Epithelial cell of proximal tubule (primary cell): ENCODE results near the gene MEF2C. TPM values are rescaled to one million over a fixed set of nuclear protein-coding genes. Genes with fewer than 3 reads are reported as not detected.
"Not testable (repeated sequence)": the region's sequence is repeated elsewhere in the genome, so short reads cannot be mapped to it uniquely, and the experiment has no call there.

ENCODE experiments used
- DNase-seq: peaks from one replicate; pipeline ENCODE4 v3.0.0-alpha.2; 2011; ENCODE audit warnings: low read depth
- H3K4me3 ChIP-seq: 2 replicates; pipeline ENCODE4 v1.5.1; 2011; ENCODE audit warnings: low read depth, mild to moderate bottlenecking, low read length
- CTCF ChIP-seq: conservative IDR thresholded peaks from 2 replicates; pipeline ENCODE4 v1.5.1; 2012; ENCODE audit warnings: low read depth, mild to moderate bottlenecking, low read length
- total RNA-seq: library from RNA; depleted of rRNA; stranded (reverse); fragments of >200 nt; gene quantifications from 2 replicates; pipeline ENCODE4 v1.2.3, GENCODE V29; 2015

MEF2C gene
- total RNA-seq, 1 donor from 2014 or later: 6.3 TPM

DNA sequence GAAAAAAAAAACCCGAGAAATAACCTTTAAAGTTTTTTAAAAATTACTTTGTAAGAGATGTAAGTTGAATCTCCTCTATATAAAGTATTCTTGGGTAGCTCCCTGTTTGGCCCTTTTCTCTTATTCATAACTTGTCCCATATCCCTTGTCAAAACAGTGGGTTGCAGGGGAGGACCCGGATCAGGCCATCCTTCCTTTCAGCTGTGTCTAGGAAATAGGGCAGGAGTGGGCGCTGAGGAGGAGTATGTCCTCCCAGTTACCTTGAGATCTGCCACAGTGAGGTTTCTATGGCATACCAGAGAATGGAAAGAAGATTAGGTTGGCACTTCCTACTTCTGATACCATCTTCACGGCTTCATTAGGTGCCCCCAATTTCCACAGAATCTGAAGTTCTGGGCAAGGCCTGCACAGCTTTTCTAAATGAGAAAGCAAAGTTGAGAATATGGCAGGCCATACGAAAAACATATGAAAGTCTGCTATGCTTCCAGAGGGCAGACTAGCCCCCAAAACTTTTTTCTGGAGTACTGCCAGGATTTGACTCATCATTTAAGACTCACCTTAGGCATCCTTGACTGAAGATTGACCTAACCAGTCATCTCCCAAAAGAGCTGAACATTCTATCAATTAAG, 20.3 kb downstream of the MEF2C start:
- no peak for DNase-seq
- H3K4me3 ChIP-seq: no peak overlapping the region
- no peak for TF ChIP-seq CTCF

GRCh38 chr5:88861231-88861630, 21.8 kb downstream of the MEF2C start:
- H3K4me3 ChIP-seq: no peak overlapping the region
- no peak for TF ChIP-seq CTCF
- DNase-seq: no peak

GRCh38 chr5:88860501-88860900, 22.5 kb downstream of the MEF2C start:
- TF ChIP-seq CTCF: no peak
- no peak for DNase-seq
- H3K4me3 ChIP-seq: no peak overlapping the region

GRCh38 chr5:88858392-88858791, 24.6 kb downstream of the MEF2C start:
- no peak for DNase-seq
- no peak for TF ChIP-seq CTCF
- no peak overlapping the region for H3K4me3 ChIP-seq

DNA sequence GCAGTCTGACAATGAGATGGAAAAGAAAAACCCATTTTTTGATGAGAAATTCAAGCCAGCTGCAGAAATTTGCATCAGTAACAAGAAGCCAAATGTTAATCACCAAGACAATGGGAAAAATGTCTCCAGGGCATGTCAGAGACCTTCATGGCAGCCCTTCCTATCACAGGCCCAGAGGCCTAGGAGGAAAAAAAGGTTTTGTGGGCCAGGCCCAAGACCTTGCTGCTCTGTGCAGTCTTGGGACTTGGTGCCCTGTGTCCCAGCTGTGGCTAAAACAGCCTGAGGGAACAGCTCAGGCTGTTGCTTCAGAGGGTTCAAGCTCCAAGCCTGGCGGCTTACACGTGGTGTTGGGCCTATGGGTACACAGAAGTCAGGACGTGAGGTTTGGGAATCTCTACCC, 26.6 kb downstream of the MEF2C start:
- H3K4me3 ChIP-seq, DNase-seq: not testable (repeated sequence)

DNA sequence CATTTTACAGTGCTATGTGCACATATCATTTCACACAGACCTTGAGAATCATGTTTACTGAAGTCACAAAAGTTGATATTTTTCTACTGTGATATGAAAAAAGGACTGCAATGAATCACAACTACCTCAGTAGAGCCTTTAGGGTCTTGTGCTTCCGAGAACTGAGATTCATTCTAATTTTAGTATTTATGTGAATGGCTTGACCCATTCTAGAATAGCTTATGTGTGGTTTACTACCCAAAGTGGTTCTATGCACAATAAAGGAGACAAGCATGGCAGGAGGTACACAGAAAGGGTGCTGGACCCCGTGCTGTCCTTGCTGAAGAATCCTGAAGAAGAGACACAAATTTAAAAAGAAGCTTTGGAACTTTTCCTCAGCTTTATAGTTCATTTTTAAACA, 28.2 kb downstream of the MEF2C start:
- H3K4me3 ChIP-seq: no peak overlapping the region
- no peak for TF ChIP-seq CTCF
- DNase-seq: no peak

- DNase-seq: no peak
- TF ChIP-seq CTCF: no peak
- no peak overlapping the region for H3K4me3 ChIP-seq
These were observed 35.6 kb downstream of the MEF2C start for GRCh38 chr5:88847420-88847819.
